H9 (cell line): ENCODE data around the gene KLHL20. TPM values are rescaled to one million over a fixed set of nuclear protein-coding genes. Genes with fewer than 3 reads are reported as not detected.

ENCODE experiments used
- DNase-seq: peaks from one replicate; pipeline ENCODE4 v3.0.0-alpha.2; 2017
- H2AFZ ChIP-seq: one replicate; pipeline ENCODE4 v1.6.1; 2013; ENCODE audit warnings: mild to moderate bottlenecking, low read length, control low read depth, moderate library complexity
- H2AK5ac ChIP-seq: 2 replicates; pipeline ENCODE4 v1.6.1; 2013; ENCODE audit warnings: low read length, control low read depth, mixed read lengths; ENCODE audit not compliant: insufficient read length
- H2BK120ac ChIP-seq: one replicate; pipeline ENCODE4 v1.6.1; 2013; ENCODE audit warnings: low read depth, mild to moderate bottlenecking, low read length, control low read depth, inconsistent platforms; ENCODE audit not compliant: poor library complexity, severe bottlenecking
- H2BK12ac ChIP-seq: 2 replicates; pipeline ENCODE4 v1.6.1; 2013; ENCODE audit warnings: low read length, control low read depth, mixed read lengths, low read depth; ENCODE audit not compliant: insufficient read length
- H2BK15ac ChIP-seq: 2 replicates; pipeline ENCODE4 v1.6.1; 2013; ENCODE audit warnings: low read depth, low read length, control low read depth
- H2BK20ac ChIP-seq: one replicate; pipeline ENCODE4 v1.6.1; 2013; ENCODE audit warnings: low read depth, mild to moderate bottlenecking, low read length, control low read depth, inconsistent platforms; ENCODE audit not compliant: poor library complexity, severe bottlenecking
- H2BK5ac ChIP-seq: 2 replicates; pipeline ENCODE4 v1.6.1; 2013; ENCODE audit warnings: low read length, control low read depth, mixed read lengths; ENCODE audit not compliant: insufficient read length
- H3K14ac ChIP-seq: 2 replicates; pipeline ENCODE4 v1.6.1; 2013; ENCODE audit warnings: low read length, control low read depth; ENCODE audit not compliant: insufficient read depth
- H3K18ac ChIP-seq: 2 replicates; pipeline ENCODE4 v1.6.1; 2013; ENCODE audit warnings: low read depth, mild to moderate bottlenecking, mixed read lengths, low read length, control low read depth; ENCODE audit not compliant: insufficient read length
- H3K23ac ChIP-seq: 2 replicates; pipeline ENCODE4 v1.6.1; 2013; ENCODE audit warnings: low read length, control low read depth, mixed read lengths, low read depth; ENCODE audit not compliant: insufficient read length
- H3K23me2 ChIP-seq: 2 replicates; pipeline ENCODE4 v1.6.1; 2013; ENCODE audit warnings: low read depth, mild to moderate bottlenecking, mixed read lengths, low read length, control low read depth; ENCODE audit not compliant: insufficient read length, poor library complexity, severe bottlenecking
- H3K27ac ChIP-seq: 2 replicates; pipeline ENCODE4 v1.5.1; 2013; ENCODE audit warnings: low read length, control low read depth, mixed read lengths, low read depth; ENCODE audit not compliant: insufficient read length
- H3K27me3 ChIP-seq: 2 replicates; pipeline ENCODE4 v1.6.1; 2013; ENCODE audit warnings: low read length, control low read depth, inconsistent platforms; ENCODE audit not compliant: insufficient read depth
- H3K4ac ChIP-seq: 2 replicates; pipeline ENCODE4 v1.6.1; 2013; ENCODE audit warnings: low read depth, mild to moderate bottlenecking, control low read depth, inconsistent platforms, low read length, moderate library complexity
- H3K4me1 ChIP-seq: 2 replicates; pipeline ENCODE4 v1.6.1; 2013; ENCODE audit warnings: low read length, control low read depth, inconsistent platforms; ENCODE audit not compliant: insufficient read depth
- H3K4me2 ChIP-seq: 2 replicates; pipeline ENCODE4 v1.6.1; 2013; ENCODE audit warnings: low read length, control low read depth, mixed read lengths; ENCODE audit not compliant: insufficient read length, insufficient read depth
- H3K56ac ChIP-seq: 2 replicates; pipeline ENCODE4 v1.6.1; 2013; ENCODE audit warnings: low read depth, mild to moderate bottlenecking, mixed read lengths, low read length, control low read depth; ENCODE audit not compliant: insufficient read length
- H3K79me1 ChIP-seq: 2 replicates; pipeline ENCODE4 v1.6.1; 2013; ENCODE audit warnings: low read depth, mild to moderate bottlenecking, moderate library complexity, low read length, control low read depth, inconsistent platforms; ENCODE audit not compliant: insufficient read depth, poor library complexity, severe bottlenecking
- H3K79me2 ChIP-seq: 2 replicates; pipeline ENCODE4 v1.6.1; 2013; ENCODE audit warnings: low read length, control low read depth, inconsistent platforms; ENCODE audit not compliant: insufficient read depth
- H3K9ac ChIP-seq: 2 replicates; pipeline ENCODE4 v1.6.1; 2013; ENCODE audit warnings: low read length, control low read depth, mixed read lengths; ENCODE audit not compliant: insufficient read length; ENCODE audit errors: extremely low read depth
- H3K9me3 ChIP-seq: one replicate; pipeline ENCODE4 v1.6.1; 2013; ENCODE audit warnings: low read depth, low read length, inconsistent platforms; ENCODE audit not compliant: control insufficient read depth
- H3T11ph ChIP-seq: one replicate; pipeline ENCODE4 v1.6.1; 2013; ENCODE audit warnings: mild to moderate bottlenecking, low read length, control low read depth, inconsistent platforms
- H4K20me1 ChIP-seq: one replicate; pipeline ENCODE4 v1.6.1; 2013; ENCODE audit not compliant: control insufficient read depth, insufficient read length, insufficient read depth
- H4K5ac ChIP-seq: 2 replicates; pipeline ENCODE4 v1.6.1; 2013; ENCODE audit warnings: low read depth, mild to moderate bottlenecking, mixed read lengths, low read length, control low read depth; ENCODE audit not compliant: insufficient read length
- H4K8ac ChIP-seq: replicated peaks from 2 replicates; pipeline ENCODE4 v1.6.1; 2013; ENCODE audit warnings: low read length, control low read depth, mixed read lengths, low read depth; ENCODE audit not compliant: insufficient read length
- H4K91ac ChIP-seq: 2 replicates; pipeline ENCODE4 v1.6.1; 2013; ENCODE audit warnings: low read depth, mild to moderate bottlenecking, moderate library complexity, mixed read lengths, low read length, control low read depth; ENCODE audit not compliant: insufficient read length
- H3K27ac Mint-ChIP-seq, 3 experiments: 2 replicates in 2 of 3; 3 replicates in 1 of 3; pipeline ENCODE4 v1.8.0; 2020 to 2021; ENCODE audit warnings: mixed read lengths in 3 of 3, mild to moderate bottlenecking in 1 of 3, moderate library complexity in 1 of 3
- H3K27me3 Mint-ChIP-seq: 2 replicates; pipeline ENCODE4 v1.8.0; 2021; ENCODE audit warnings: low read depth, mild to moderate bottlenecking, moderate library complexity, mixed read lengths
- H3K36me3 Mint-ChIP-seq, 3 experiments: 2 replicates in 2 of 3; 3 replicates in 1 of 3; pipeline ENCODE4 v1.8.0; 2020 to 2021; ENCODE audit warnings: low read depth in 3 of 3, mixed read lengths in 3 of 3; ENCODE audit not compliant: insufficient read depth in 1 of 3
- H3K4me1 Mint-ChIP-seq, 2 experiments: 2 replicates each; pipeline ENCODE4 v1.8.0; 2020; ENCODE audit warnings: mixed read lengths in 2 of 2
- H3K4me3 Mint-ChIP-seq, 2 experiments: 2 replicates in 1 of 2; 3 replicates in 1 of 2; pipeline ENCODE4 v1.8.0; 2020 to 2021; ENCODE audit warnings: mild to moderate bottlenecking in 2 of 2, mixed read lengths in 2 of 2, moderate library complexity in 1 of 2
- H3K9me3 Mint-ChIP-seq, 2 experiments: 2 replicates in 1 of 2; 3 replicates in 1 of 2; pipeline ENCODE4 v1.8.0; 2020; ENCODE audit warnings: mild to moderate bottlenecking in 2 of 2, mixed read lengths in 2 of 2, moderate library complexity in 1 of 2
- CTCF ChIP-seq: fragments of 200-600 bp; sonication (generic); conservative IDR thresholded peaks from 3 replicates; pipeline ENCODE4 v1.8.0; 2021; ENCODE audit warnings: antibody characterized with exemption, mild to moderate bottlenecking
- WGBS: extraction: QIAGEN DNeasy Blood & Tissue Kit; methylation state at CpG from one replicate; pipeline ENCODE4 v1.1.7; 2013; ENCODE audit warnings: missing lambda C conversion rate, low lambda C conversion rate, mixed read lengths; ENCODE audit not compliant: insufficient read length; ENCODE audit errors: extremely low coverage; 5-methylcytosine and 5-hydroxymethylcytosine counted together
- total RNA-seq: library from RNA; stranded (reverse); gene quantifications from 2 replicates; pipeline ENCODE4 v1.2.1, GENCODE V29; 2021

The KLHL20 gene
- total RNA-seq, 1 experiment from 2014 or later: 12.2 TPM

GRCh38 chr1:173779936-173780335 is 65.2 kb downstream of the KLHL20 start:
- Mint-ChIP-seq H3K9me3 (no peaks in the 10 kb centered on the region), H3K4me1 (no peaks in the 10 kb centered on the region), H3K27me3 (no peaks in the 10 kb centered on the region), H3K27ac (no peak overlapping the region), H3K36me3 (peaks cover 0 to 36% (median 4%) of the 10 kb centered on the region in 3 experiments; a peak in 4 of 7 replicates), H3K4me3 (no peak overlapping the region)
- no peak overlapping the region for H2BK5ac ChIP-seq
- no peak overlapping the region for H2AFZ ChIP-seq
- H2BK12ac ChIP-seq: no peak overlapping the region
- H2AK5ac ChIP-seq: no peak overlapping the region
- H3T11ph ChIP-seq: no peak overlapping the region
- H4K5ac ChIP-seq: no peak overlapping the region
- no peaks in the 10 kb centered on the region for H3K9me3 ChIP-seq
- no peak overlapping the region for H3K56ac ChIP-seq
- no peak overlapping the region for H3K14ac ChIP-seq
- H4K20me1 ChIP-seq: no peaks in the 10 kb centered on the region
- no peak for TF ChIP-seq CTCF
- WGBS: no CpG with 5 or more reads among the region's 4 CpGs
- no peak overlapping the region for H3K4ac ChIP-seq
- H2BK120ac ChIP-seq: no peak overlapping the region
- H3K18ac ChIP-seq: no peak overlapping the region
- no peak overlapping the region for H2BK20ac ChIP-seq
- H3K23me2 ChIP-seq: no peaks in the 10 kb centered on the region
- H4K91ac ChIP-seq: no peak overlapping the region
- H3K27me3 ChIP-seq: no peaks in the 10 kb centered on the region
- H3K79me2 ChIP-seq: no peaks in the 10 kb centered on the region
- H3K79me1 ChIP-seq: no peaks in the 10 kb centered on the region
- H2BK15ac ChIP-seq: no peak overlapping the region
- H3K4me2 ChIP-seq: no peak overlapping the region
- H3K23ac ChIP-seq: no peak overlapping the region
- no peak overlapping the region for H3K27ac ChIP-seq
- H3K4me1 ChIP-seq: no peaks in the 10 kb centered on the region
- H3K9ac ChIP-seq: no peak overlapping the region
- H4K8ac ChIP-seq: no peak overlapping the region
- no peak for DNase-seq
